Right atrium auricular region (tissue), 2 donors: Measurements from ENCODE around the gene PANK3. TPM values are rescaled to one million over a fixed set of nuclear protein-coding genes. Genes with fewer than 3 reads are reported as not detected.

Experiments used
- DNase-seq: peaks from one replicate; pipeline ENCODE4 v3.0.0-alpha.2; 2019; ENCODE audit warnings: low spot score
- H3K27ac ChIP-seq, 2 donors: fragments of 200-600 bp; sonication (generic); 1 replicate in 1 of 2; 2 replicates in 1 of 2; pipeline ENCODE4 v1.5.1; 2016 to 2019
- H3K27me3 ChIP-seq, 2 donors: fragments of 200-600 bp; sonication (generic); one replicate each; pipeline versions ENCODE4 v1.5.1 to v1.6.0; 2017 to 2019
- H3K36me3 ChIP-seq: fragments of 200-600 bp; sonication (generic); one replicate; pipeline ENCODE4 v1.5.1; 2016
- H3K4me1 ChIP-seq, 2 donors: fragments of 200-600 bp; sonication (generic); one replicate each; pipeline versions ENCODE4 v1.5.1 to v1.6.0; 2017 to 2019
- H3K4me3 ChIP-seq, 2 donors: fragments of 200-600 bp; sonication (generic); 1 replicate in 1 of 2; 2 replicates in 1 of 2; pipeline ENCODE4 v1.5.1; 2017 to 2019; ENCODE audit warnings: mild to moderate bottlenecking in 1 of 2, moderate library complexity in 1 of 2
- H3K9me3 ChIP-seq, 2 donors: fragments of 200-600 bp; sonication (generic); one replicate each; pipeline ENCODE4 v1.5.1; 2019
- total RNA-seq, 2 donors: library from RNA; depleted of rRNA; stranded (reverse); fragments of >200 nt; gene quantifications; one replicate each; pipeline ENCODE4 v1.1.0, GENCODE V29; 2016
- TF ChIP-seq, protein P1 (sequence below), 2 donors: fragments of 200-600 bp; sonication (generic); IDR thresholded peaks; one replicate each; pipeline ENCODE4 v1.5.1; 2019; ENCODE audit warnings: antibody characterized with exemption in 2 of 2

PANK3 gene
- total RNA-seq, 2 donors from 2014 or later, result 17.7 to 18.5 TPM

DNA sequence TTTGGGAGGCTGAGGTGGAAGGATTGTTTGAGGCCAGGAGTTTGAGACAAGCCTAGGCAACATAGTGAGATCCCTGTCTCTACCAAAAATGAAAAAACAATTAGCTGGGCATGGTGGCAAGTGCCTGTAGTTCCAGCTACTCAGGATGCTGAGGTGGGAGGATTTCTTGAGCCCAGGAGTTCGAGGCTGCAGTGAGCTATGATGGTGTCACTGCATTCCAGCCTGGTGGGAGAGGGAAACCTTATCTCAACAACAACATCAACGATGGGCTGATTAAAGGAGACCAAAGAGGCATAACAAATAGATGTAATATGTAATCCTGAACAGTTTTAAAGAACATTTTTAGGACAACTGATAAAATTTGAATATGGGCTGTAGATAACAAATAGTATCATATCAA, 34.2 kb upstream of the PANK3 start:
- Histone ChIP-seq H3K36me3 (no peaks in the 10 kb centered on the region), H3K9me3 (no peaks in the 10 kb centered on the region), H3K4me1 (no peaks in the 10 kb centered on the region), H3K4me3 (no peak overlapping the region), H3K27ac (no peak overlapping the region), H3K27me3 (no peaks in the 10 kb centered on the region)
- TF ChIP-seq, protein P1, sequence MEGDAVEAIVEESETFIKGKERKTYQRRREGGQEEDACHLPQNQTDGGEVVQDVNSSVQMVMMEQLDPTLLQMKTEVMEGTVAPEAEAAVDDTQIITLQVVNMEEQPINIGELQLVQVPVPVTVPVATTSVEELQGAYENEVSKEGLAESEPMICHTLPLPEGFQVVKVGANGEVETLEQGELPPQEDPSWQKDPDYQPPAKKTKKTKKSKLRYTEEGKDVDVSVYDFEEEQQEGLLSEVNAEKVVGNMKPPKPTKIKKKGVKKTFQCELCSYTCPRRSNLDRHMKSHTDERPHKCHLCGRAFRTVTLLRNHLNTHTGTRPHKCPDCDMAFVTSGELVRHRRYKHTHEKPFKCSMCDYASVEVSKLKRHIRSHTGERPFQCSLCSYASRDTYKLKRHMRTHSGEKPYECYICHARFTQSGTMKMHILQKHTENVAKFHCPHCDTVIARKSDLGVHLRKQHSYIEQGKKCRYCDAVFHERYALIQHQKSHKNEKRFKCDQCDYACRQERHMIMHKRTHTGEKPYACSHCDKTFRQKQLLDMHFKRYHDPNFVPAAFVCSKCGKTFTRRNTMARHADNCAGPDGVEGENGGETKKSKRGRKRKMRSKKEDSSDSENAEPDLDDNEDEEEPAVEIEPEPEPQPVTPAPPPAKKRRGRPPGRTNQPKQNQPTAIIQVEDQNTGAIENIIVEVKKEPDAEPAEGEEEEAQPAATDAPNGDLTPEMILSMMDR (IDR thresholded peaks at IDR 0.05), result no peak
- DNase-seq, result no peak

DNA sequence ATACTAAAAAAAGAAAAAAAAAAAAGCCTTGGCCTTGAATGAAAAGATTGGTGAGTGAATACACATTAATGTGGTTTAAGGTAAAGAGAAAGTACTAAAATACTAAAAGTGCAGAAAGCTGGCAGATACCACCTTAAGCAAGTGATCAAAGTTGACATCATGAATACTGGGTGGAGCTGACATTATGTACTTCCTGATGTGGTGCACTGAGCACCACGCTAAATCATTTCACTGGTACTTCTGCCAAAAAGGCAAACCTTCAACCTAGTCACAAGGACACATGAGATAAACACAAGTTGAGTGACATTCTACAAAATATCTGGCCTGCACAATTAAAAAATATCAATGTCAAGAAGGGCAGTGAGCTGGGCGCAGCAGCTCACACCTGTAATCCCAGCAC, 33.8 kb upstream of the PANK3 start:
- no peaks in the 10 kb centered on the region for H3K27me3 ChIP-seq
- no peak overlapping the region for H3K27ac ChIP-seq

DNA sequence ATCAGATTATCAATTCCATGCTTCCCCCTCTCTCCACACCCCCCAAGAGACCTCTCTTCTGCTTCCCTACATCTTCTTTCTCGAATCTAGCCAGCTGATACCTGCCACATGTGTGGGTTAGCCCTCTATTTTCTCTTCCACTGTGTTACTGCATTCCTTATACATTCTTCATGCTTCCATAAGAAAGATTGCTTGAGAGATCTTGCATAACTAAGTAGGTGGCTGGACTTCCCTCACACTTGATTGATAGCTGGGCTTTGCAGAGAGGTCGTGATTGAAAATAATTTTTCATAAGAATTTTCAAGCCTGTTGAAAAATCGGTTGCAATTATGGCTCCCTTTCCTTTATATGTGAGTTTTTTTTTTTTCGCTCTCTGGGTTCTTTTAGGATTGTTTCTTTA, 33.0 kb upstream of the PANK3 start:
- no peak for DNase-seq
- no peaks in the 10 kb centered on the region for H3K27me3 ChIP-seq
- H3K27ac ChIP-seq, result no peak overlapping the region
- TF ChIP-seq, protein P1 (IDR thresholded peaks at IDR 0.05), result no peak
- no peak overlapping the region for H3K4me3 ChIP-seq
- no peaks in the 10 kb centered on the region for H3K9me3 ChIP-seq
- H3K36me3 ChIP-seq, result no peaks in the 10 kb centered on the region
- no peaks in the 10 kb centered on the region for H3K4me1 ChIP-seq

More for the DNA sequence above, 33.8 kb upstream of the PANK3 start:
- Histone ChIP-seq H3K36me3 (no peaks in the 10 kb centered on the region), H3K4me1 (no peaks in the 10 kb centered on the region), H3K4me3 (no peak overlapping the region), H3K9me3 (no peaks in the 10 kb centered on the region)
- no peak for DNase-seq
- TF ChIP-seq, protein P1 (IDR thresholded peaks at IDR 0.05), result no peak

DNA sequence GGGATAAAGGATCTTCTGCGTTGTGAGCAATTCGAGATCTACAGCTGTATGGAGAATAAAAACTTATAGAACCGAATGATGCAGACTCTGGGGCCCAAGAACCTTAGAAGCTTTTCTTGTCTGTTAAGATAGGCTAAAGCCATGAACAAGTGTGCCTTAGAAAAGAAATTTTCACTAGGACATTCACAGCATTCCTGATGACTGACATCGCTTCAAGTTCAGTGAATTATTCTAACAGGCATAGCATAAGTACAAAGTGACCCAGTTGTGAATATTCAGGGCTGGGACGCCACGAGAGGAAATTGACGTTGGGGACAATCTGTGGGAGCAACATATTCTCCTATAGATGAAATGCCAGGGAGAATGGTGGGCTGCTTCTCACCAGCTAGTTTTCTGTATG, 32.0 kb upstream of the PANK3 start:
- no peak overlapping the region for H3K27ac ChIP-seq
- H3K4me3 ChIP-seq, result no peak overlapping the region
- H3K4me1 ChIP-seq, result no peaks in the 10 kb centered on the region
- H3K27me3 ChIP-seq, result no peaks in the 10 kb centered on the region
- H3K9me3 ChIP-seq, result no peaks in the 10 kb centered on the region
- no peaks in the 10 kb centered on the region for H3K36me3 ChIP-seq
- DNase-seq, result no peak
- TF ChIP-seq, protein P1 (IDR thresholded peaks at IDR 0.05), result no peak

DNA sequence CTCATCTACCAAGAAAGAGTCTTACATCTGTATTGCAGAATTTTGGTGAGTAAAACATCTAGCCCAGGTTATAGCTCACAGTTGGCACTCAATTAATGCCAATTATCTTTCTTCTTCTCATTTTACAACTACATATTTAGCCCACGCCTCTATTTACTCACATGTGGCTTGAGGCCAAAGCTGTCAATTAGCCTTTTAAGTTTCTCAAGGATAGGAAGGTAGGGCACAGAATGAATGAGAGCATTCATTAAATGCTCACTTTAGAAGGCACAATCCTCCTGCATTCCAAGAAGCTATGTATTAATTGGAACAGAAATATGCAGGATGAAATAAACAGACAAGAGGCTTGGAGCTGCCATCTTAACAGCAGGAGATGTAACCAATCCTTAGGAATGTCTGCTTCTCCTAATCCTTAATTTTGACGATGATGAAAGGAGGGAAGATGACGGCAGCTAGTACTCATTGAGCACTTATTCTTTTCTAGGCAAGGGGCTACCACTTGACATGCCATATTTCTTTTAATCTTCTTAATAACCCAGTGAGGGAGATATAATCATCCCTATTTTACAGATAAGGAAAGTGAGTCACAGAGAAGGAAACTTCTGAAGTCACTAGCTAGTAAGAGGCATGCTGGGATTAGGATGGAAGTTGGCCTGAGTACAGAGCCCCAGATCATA, 30.8 kb upstream of the PANK3 start:
- Histone ChIP-seq H3K27me3 (no peaks in the 10 kb centered on the region), H3K27ac (no peak overlapping the region), H3K36me3 (no peaks in the 10 kb centered on the region), H3K4me1 (no peaks in the 10 kb centered on the region), H3K9me3 (no peaks in the 10 kb centered on the region), H3K4me3 (no peak overlapping the region)
- TF ChIP-seq, protein P1 (IDR thresholded peaks at IDR 0.05), result no peak
- DNase-seq, result no peak

DNA sequence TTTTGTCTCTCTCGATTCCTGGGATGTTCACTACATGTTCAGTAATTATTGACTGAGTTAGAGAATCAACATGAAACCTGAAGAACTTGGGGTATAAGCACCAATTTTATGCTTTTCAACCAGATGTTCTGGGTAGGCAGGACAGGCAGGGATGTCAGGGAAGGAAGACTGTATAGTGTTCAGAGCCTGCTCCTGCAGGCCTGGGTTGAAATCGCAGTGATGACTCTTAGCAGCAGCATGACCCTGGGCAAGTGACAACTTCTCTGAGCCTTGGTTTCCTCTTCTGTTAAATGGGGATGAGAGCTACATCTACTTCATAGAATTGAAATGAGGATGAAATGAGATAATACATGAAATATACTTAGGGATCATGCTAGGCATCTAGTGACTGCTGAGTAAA, 29.7 kb upstream of the PANK3 start:
- DNase-seq, result no peak
- H3K9me3 ChIP-seq, result no peaks in the 10 kb centered on the region
- H3K27me3 ChIP-seq, result no peaks in the 10 kb centered on the region
- no peak overlapping the region for H3K27ac ChIP-seq
- H3K36me3 ChIP-seq, result no peaks in the 10 kb centered on the region
- H3K4me3 ChIP-seq, result no peak overlapping the region
- TF ChIP-seq, protein P1 (IDR thresholded peaks at IDR 0.05), result no peak
- no peaks in the 10 kb centered on the region for H3K4me1 ChIP-seq
